Myocyte (in vitro differentiated cells): ENCODE measurements around the gene UBQLN4. TPM values are rescaled to one million over a fixed set of nuclear protein-coding genes. Genes with fewer than 3 reads are reported as not detected.

Experiments used
- DNase-seq: peaks from one replicate; pipeline ENCODE4 v3.0.0-alpha.2; 2012; ENCODE audit warnings: low read depth
- polyA plus RNA-seq: library from polyadenylated mRNA; unstranded; fragments of >200 nt; gene quantifications from one replicate; pipeline ENCODE4 v1.2.1, GENCODE V29; 2012; ENCODE audit warnings: missing spikeins
- total RNA-seq: library from RNA; depleted of rRNA; stranded (reverse); fragments of >200 nt; gene quantifications from 2 replicates; pipeline ENCODE4 v1.2.3, GENCODE V29; 2014

Gene UBQLN4
- 65.3 and 69.7 TPM in 2 replicates for total RNA-seq
- polyA plus RNA-seq, result 39.7 TPM

DNA sequence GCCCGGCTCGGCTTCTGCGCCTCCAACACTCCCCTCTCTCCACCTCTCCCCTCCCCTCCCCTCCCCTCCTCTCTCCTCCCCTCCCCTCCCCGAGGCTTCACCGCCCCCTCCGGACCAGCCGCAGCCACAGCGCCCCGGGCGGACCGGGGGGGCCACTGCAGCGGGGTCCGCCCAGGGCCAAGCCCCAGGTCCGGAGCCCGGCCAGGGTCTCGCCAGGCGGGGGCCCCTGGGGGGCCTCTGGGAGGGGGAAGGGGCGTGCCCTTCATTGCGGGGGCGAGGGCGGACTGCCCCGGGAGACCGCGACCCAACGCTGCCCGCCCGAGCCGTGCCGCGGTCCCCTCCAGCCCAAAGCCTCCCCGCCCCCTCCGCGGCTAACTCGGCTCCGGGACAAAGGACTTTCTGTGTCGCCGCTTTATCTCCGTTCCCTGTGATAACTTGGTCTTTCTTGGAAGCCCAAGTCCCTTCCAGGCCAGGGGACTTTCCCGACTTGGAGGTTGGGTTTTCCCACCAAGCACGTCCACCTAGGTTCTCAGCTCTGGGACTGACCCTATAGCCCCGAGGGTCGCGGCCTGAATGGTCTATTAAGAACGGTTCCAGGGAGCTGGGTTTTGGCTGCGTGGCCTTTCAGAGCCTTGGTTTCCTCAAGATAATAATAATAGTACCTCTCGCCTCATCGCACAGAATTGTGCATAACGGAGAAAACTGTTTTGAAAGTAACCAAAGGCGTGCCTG is at the start of gene UBQLN4:
Gene UBQLN4, minus strand, starts transcription at position 31 of the 732 bp plus-strand sequence. CDS start 97 bp downstream, outside the sequence.
- peak; percentile 88 for DNase-seq

DNA sequence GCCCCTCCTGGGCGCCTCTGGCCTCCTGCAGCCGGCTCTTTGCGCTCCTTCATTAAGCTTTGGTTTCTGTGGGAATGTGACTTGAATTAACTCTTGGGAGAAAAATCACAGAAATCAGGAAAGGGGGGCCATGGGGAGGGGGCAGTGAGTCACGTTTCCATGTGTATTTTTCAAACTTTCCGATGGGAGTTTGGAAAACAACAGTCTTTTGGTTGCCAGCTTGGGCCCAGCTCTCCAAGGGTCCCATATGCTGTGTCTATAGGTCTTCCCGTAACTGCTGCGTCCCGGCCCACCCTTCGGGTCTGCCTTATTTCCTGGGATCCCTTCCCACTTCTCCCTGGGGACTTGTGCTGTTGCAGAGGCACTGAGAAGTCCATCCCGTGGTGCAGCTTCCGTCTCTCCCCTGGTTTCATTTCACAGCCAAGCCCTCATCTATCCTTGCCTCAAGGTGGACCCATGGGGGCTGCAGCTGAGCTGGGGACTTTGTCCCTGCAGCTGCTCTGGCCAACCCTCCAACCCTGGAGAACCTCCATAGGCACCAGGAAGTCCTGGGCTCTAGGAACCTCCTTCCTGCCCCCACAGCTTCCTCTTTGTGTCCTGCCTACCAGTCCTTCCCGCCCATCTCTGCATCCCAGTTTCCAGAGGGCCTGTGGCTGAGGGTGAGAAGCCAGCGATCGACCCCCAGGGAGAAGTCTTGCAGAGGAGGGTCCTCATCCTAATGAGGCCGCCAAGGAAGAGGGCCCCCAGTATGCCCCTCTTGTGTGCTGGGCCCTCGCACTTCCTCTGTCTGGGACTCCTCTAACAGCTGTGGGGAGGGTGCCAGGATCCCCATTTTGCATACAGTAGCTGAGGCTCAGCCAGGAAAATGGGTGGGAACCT is 49.3 kb upstream of the UBQLN4 start:
- DNase-seq, result no peak

DNA sequence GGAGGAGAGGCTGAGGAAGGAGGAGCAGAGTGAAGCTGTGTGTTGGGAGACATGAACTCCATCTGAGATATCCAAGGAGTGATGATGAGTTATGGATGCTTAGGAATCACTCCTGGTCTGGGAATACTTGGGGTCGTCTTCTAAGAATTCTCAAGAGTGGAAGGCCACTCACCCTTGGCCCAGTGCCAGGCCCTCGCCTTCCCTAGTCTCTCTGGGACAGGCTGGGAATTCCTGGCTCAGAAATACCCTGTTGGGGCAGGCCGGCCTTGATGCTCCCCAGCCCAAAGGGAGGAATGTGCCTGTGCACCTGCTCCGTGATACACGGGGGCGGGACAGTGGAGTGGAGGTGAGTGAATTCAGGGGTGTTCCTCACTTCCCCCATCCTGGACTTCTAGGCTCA is 48.3 kb upstream of the UBQLN4 start:
- DNase-seq, result no peak

DNA sequence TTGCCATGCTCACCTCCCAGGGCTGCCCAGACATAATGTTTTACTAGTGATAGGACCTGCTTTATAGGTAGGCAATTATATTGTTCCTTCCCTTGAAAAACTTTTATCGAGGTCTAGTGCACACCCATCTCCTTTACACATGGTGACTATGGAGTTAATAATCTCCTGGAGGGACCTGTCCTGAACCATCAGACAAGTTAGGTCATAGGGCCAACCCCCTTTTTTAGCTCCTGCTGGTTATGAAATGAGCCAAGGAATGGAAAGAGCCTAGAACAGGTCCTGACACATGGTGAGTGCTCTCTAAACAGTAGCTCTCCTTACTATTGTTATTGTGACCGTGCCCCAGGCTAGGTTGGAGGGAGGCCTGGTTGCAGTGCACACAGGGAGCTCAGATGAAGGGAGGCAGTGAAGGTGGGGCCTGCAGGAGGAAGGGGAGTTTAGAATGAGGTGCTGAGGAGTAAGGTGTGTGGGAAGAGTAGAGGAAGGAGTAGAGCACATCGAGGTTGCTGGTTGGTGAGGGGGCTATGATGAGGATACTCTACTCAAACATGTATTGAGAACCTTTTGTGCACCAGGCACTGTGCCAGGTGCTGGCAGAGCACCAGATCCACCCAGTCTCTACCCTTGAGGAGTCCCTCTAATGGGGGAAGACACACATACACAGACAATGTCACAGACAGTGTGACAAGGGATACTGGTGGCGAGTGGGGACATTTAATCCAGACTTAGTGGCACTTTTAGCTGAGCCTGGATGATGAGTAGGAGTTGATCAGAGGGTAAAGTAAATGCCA is 46.8 kb upstream of the UBQLN4 start:
- DNase-seq, result no peak

DNA sequence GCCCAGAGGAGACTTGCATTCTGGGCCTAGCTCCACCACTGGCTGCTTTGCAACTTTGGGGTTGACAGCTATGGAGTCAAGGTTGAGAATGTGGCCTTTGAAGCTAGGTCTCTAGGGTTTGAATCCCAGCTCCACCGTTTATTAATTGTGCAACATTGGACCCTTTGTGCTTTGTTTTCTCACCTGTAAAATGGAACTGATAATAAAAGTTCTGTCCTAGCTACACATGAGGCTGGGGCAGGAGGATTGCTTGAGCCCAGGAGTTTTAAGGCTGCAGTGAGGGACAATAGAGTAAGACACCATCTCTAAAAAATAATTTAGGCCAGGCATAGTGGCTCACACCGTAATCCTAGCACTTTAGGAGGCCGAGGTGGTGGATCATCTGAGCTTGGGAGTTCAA is 45.7 kb upstream of the UBQLN4 start:
- no peak for DNase-seq

DNA sequence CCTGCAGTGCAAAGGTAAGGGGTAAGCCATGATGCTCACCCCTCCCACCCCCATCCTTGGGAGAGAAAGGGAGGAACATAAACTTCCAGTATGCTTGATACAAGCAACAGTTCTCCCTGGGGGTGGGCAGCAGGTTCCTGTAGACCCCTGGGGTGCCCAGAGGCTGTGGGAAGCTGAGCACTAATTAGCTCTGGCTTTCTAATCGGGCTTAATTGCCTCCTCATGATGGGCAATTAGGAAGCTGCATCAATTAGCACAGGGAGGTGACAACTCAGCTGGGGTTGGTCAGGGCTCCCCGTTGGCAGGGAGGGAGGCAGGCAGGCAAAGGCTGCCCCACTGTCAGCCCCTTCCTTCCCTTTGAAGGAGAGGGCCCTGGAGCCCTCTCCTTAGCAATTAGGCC is 45.2 kb upstream of the UBQLN4 start:
- DNase-seq, result no peak

DNA sequence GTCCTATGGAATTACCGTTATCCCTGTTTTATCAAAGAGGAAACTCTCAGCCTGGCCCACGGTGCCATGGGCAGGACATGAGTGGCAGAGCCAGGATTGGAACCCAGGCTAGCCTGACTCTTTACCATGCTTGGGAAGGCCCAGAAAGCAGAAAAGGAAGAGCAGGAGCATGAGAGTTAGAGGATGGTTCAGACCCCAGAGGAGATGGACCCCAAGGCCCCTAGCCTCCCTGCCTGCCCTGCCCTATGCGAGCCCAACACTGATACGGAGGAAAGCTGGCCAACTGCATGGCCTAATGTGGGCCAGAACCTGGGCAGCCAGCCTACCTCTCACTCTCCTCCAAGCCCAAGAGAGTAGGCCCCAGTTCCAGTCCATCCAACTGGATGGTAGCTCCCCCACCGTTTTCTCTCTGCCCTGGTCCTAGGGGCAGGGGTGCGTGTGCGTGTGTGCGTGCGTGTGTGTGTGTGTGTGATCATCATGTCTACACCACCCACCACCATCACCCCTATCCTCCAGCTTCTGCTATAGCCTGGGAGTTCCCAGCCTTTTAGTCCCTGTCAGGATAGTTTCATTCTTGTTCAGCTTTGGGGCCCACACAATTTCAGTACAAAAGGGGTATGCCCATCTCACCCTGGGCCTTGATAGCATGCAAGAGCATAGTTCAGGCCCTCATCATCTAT is 44.0 kb upstream of the UBQLN4 start:
- no peak for DNase-seq

DNA sequence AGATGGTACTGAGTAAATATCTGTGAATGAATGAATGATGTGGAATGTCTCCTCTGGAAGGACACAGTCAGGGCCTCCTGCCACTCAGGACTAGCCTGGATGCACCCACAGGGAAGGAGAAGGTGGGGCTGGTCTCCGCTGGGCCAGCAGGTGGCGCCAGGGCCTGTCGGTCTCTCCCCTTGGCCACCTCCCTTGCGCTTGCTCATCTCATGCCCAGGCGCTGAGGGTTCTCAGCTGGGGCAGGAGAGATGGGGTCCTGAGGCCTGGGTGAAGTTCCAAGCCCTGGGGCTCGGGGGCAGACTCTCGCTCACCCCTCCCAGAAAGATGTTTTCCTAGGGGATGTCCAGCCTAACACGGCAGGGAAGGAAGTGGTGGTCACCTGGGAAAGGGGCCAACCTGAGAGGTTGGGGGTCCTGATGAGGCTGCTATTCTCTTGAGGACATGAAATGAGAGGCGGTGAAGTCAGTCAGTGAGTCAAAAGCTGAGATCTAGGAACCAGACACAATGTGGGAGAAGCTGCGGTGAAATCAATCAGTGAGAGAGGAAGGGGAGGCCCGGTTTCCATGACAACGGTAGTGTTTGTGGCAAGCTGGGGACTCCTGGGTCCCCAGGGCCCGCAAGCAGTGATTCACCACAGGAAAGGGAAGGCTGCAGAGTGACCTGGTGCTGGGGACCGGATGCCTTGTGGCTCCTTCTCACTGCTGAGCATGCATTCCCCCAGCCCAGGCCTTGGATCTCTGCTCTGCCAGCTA is 43.2 kb upstream of the UBQLN4 start:
- DNase-seq, result peak; percentile 84

DNA sequence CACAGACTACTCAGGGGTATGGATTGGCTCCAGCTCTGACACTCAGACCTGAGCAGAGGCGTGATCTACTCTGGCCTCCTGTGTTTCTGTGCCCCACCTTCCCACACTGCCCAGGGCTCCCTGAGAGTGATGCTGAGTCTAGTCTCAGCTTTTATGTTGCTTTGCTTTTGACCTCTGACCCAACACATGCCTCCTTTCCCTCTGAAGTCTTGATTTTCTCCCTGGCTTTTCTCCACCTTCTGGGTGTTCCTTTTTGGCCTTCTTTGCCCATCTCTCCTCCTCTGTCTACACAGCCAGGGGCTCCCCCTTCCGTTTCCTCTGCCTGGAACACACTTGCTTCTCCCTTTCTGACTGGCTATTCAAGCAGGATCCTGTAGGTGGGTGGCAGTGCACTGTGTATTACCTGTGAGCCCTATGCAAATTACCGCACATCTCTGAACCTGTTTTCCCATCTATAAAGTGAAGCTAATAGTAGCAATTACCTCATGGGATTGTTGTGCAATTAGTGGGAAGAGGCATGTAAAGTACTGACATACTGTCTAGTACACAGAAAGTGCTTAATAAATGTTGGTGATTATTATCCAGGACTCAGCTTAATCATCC is 42.4 kb upstream of the UBQLN4 start:
- no peak for DNase-seq

DNA sequence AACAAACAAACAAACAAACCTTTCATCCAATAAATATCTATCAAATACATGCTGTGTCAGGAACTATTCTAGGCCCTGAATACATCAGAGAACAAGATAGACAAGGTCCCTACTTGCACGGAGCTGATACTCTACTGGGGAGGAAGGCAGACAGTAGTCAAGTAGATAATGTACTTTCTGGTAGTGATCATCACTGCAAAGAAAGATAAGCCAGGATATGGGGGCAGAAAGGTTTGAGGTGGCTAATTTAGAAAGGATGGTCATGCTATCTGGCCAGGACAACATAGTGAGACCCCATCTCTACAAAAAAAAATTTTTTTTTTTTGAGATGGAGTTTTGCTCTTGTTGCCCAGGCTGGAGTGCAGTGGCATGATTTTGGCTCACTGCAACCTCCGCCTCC is 38.0 kb upstream of the UBQLN4 start:
- no peak for DNase-seq

DNA sequence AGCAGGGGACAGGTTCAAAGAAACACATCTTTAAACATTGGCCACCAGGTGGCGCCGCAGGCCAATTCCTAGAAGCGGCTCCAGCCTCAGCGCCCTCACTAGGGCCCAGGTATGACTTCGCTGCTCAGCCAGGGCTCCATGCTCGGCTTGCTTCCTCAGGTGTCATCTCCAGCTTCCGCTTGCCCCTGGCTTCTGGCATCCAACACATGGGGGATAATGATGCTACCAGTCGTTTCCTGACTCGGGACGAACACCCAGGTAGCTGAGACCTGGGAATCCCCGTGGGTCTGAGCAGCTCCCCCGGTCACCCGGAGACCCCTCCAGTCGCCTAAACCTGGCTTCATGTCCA is 37.2 kb upstream of the UBQLN4 start:
- peak; percentile 82 for DNase-seq

DNA sequence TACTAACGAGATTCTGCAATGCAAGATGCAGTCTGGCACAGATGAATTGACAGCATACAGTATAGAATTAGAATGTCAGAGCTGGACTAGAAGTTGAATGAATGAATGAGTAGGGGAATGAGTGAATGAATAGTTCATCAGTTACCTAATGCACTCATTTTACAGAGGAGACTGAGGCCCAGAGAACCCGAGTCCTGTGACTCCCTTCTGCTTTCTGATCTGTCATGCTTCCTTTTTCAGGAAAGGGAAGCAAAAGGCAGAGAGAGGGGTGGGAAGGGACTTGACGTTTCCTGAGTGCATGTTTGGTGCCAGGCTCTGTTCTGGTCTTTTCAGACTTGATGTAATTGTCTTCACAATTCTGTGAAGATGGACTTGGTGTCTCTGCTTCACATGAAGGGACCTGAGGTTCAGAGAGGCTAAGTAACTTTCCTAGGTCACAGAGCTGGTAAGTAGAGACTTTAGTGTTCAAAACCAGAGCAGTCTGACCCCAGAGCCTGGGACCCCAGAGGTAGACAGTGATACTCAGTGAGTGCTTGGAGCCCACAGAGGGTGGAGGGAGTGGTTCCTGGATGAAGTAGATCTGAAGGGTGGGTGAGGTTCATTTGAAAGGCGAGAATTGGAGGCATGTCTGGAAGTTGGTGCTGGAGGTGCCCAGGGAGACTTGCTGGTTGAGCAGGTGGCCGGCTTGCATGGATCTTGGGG is 36.7 kb upstream of the UBQLN4 start:
- DNase-seq, result no peak

DNA sequence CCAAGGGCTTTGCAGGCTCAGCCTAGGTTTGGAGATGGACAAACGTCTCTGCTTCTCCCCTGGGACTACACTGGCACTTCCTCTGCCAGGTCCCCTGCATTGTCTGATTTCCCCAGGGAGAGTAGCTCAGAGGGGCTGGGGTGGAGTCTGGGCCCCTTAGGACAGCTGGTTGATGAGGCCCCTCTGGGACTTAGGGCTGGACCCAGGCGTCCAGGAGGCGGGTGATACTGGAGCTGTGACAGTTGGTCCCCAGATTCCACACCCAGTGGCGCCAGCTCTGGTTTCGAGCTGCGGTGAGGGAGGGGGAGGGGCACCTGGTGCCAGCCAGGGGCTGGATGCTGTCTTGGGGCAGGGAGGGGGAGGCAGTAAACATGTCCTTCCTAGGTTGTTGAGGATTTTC is 36.1 kb upstream of the UBQLN4 start:
- peak; percentile 46 for DNase-seq

DNA sequence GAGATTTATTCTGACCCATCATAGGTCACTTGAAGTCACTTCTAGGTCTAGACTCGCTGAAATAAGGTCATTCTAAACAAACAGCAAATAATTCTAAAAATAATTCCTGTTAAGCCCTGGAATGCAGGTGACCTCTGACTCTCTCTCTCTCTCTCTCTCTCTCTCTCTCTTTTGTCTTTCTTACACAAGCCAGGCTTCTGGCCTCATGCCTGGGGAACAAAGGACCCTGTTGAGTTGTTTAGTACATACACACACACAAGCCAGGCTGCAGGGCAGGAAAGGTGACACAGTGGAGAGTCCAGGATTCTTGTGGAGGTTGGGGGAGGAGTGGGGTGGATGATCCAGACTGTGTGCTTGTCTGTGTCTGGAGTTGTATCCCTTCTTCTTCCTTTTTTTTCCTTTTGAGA is 32.7 kb upstream of the UBQLN4 start:
- DNase-seq, result no peak

DNA sequence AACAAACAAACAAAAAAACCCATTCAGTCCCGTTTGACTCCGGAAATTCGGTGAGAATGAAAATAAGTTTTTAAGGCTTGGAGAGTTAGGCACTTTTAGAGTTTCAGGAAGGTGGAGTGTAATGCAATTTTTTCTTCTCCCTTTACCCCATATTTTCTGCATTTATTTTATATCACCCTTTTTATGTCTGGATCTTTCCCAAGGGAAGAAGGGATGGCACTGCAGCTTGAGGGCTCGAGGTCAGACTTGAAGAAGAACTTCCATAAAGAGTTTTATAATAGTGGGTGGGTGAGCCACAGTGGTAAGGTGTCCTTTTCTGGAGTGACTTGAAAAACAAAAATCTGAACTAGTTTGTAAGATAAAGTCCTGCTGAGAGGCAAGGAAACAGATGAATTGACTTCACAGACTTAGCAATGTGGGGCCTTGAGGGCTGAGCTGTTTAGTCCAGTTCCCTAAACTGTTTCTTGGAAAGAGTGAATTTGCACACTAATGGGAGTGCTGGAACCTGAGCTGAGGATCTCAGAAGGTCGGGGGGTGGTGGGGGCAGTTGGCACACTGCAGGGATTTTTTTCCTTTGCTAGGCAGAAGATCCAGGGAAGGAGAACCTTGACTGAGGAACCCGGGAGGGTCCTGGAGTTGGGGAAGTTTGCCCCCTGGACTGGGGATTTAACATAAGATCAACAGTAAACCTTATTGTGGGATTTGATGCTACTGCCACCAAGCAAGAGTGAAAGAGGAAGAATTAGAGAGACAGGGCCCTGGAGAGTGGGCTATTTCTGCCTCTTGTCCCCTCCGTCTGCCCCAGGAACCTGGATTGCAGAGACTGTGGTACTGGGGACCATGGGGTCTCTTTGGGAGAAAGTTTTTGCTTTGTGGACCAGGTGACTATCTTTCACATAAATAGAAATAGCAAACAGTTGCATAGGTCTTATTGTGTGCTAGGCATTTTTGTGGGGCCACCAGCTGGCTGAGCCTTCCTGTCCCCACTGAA is 30.5 kb upstream of the UBQLN4 start:
- no peak for DNase-seq

DNA sequence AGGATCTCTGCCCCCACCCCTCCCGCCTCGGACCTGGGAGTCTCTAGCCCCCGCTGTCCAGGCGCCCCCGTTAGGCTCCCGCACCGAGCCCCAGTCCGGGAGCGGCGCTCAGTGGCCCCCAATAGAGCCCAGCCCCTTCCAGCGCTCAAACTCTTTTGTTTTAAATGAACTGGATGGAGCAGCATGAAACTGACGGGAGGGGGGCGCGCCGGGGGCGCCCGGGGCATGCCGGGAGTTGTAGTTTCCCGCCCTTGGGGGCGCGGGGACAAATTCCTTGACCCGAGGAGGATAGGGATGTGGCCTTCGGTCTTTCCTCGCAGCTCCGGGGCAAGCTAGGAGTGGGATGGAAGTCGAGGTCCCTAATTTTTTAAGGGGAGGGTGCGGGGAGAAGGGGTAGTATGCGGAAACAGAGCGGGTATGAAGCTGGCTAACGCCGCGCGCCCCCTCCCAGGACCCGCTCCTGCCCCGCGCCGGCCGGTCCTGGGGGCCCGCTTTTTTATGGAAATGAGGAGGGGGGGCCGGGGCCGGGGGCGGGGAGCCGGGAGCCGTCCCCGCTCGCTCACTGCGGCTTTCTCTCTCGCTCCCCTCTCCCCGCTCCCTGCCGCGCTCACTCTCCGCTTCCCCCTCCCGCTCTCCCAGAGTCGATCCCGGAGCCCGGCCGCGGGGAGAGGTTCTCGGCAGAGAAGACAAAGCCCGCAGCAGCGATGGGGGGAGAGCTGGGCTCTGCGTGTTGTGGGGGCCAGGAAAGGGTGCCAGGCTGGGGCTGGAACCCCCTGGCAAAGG is 28.9 kb upstream of the UBQLN4 start, which contains the start of gene MEX3A:
Gene MEX3A, minus strand, starts transcription at position 157 of the 783 bp plus-strand sequence. CDS start 467 bp downstream, outside the sequence.
- DNase-seq, result peak; percentile 77

DNA sequence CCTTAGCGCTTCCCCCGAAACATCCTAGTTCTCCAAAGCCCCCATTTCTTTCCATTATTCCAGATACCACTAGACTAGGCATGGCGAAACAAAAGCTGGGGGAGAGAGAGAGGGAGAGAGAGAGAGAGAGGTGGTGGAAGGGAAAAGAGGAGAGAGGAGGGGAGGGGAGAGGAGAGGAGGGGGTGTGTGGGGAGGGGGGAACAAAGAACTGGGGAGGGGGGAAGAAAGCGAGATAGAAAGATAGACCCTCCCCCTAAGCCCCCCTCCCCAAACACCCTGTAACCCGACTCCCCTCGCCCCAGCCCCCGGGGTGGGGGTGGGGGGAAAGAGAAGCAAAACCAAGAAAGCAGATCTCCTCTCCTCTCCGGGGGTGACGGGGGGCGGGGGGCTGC is 28.3 kb upstream of the UBQLN4 start:
- DNase-seq, result no peak
